Body of pancreas (tissue), 4 donors: Measurements from ENCODE around the gene AKT1S1. TPM values are rescaled to one million over a fixed set of nuclear protein-coding genes. Genes with fewer than 3 reads are reported as not detected.

Experiments used
- ATAC-seq: fragments of 150-250 bp; one replicate; pipeline ENCODE4 v1.9.1; 2016
- DNase-seq, 4 donors: peaks; one replicate each; pipeline ENCODE4 v3.0.0-alpha.2; 2019
- H3K27ac ChIP-seq, 4 donors: fragments of 200-600 bp; sonication (generic); 1 replicate in 3 of 4; 2 replicates in 1 of 4; pipeline versions ENCODE4 v1.5.1 to v1.6.1; 2016 to 2019; ENCODE audit warnings: mild to moderate bottlenecking in 1 of 4, mixed read lengths in 1 of 4, moderate library complexity in 1 of 4
- H3K27me3 ChIP-seq, 2 donors: fragments of 200-600 bp; sonication (generic); one replicate each; pipeline ENCODE4 v1.6.0; 2016; ENCODE audit warnings: mild to moderate bottlenecking in 1 of 2
- H3K36me3 ChIP-seq, 2 donors: fragments of 200-600 bp; sonication (generic); replicated peaks in 1 of 2; 2 replicates each; pipeline ENCODE4 v1.5.1; 2016; ENCODE audit warnings: low read depth in 2 of 2; ENCODE audit not compliant: insufficient read depth in 1 of 2
- H3K4me1 ChIP-seq: fragments of 200-600 bp; sonication (generic); one replicate; pipeline ENCODE4 v1.6.0; 2016
- H3K4me3 ChIP-seq, 2 donors: fragments of 200-600 bp; sonication (generic); 1 replicate in 1 of 2; 2 replicates in 1 of 2; pipeline ENCODE4 v1.5.1; 2016 to 2019
- H3K9me3 ChIP-seq, 3 donors: fragments of 200-600 bp; sonication (generic); 1 replicate in 2 of 3; 2 replicates in 1 of 3; pipeline ENCODE4 v1.5.1; 2016
- POLR2A ChIP-seq, 3 donors: fragments of 450-650 bp; IDR thresholded peaks; one replicate each; pipeline ENCODE4 v1.6.1; 2016; ENCODE audit warnings: antibody characterized with exemption in 3 of 3, mild to moderate bottlenecking in 2 of 3
- WGBS, 2 donors: methylation state at CpG; one replicate each; pipeline ENCODE4 v1.1.5; 2017; 5-methylcytosine and 5-hydroxymethylcytosine counted together
- intact Hi-C: fragments of 100-400 bp; cut with DNase I; formaldehyde crosslinking; loops from one replicate; pipeline ENCODE4 v1.15.1; 2023
- total RNA-seq, 2 donors: library from RNA; depleted of rRNA; stranded (reverse); fragments of >200 nt; gene quantifications; one replicate each; pipeline ENCODE4 v1.1.0, GENCODE V29; 2016
- TF ChIP-seq, protein P1 (sequence below), 7 experiments: fragments of 450-650 bp in 4 of 7; fragments of 200-600 bp in 3 of 7; sonication (generic) in 3 of 7; IDR thresholded peaks; one replicate each; pipeline ENCODE4 v1.5.1; 2016 to 2019; ENCODE audit warnings: antibody characterized with exemption in 7 of 7

The AKT1S1 gene
- total RNA-seq, 2 donors from 2014 or later, result 7.5 to 20.1 TPM

DNA sequence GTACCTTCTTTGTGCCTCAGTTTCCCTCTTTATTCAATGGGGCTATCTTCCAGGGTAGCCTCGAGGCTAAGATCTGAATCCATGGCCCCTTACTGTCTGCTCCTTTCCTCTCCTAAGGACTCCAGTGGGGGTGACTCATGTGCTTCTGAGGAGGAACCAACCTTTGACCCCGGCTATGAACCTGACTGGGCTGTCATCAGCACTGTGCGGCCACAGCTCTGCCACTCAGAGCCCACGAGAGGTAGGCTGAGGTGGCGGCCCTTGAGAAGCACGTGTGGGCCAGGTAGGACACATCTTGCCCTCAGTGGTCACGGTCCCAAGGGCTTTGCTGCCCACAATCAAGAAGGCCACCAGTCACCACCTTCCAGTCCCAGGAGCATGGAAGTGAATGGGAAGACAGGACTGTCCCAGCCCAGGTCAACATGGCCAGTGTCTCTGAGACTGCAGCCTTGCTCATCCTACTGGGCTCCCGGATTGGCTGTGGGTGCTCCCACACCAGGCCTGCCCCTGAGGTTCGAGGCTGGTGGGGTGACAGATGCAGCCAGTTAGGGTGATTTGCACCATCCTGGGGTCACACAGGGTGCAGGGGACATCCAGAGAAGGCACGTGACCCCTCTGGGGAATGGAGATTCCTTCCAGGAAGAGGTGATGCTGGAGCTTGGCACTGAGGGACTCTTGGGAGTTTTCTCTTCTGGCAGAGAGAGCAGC lies 3.2 kb upstream of the AKT1S1 start:
- no peaks in the 10 kb centered on the region for H3K27me3 ChIP-seq
- DNase-seq, result peak in 1 of 4 donors; percentile 11
- H3K36me3 ChIP-seq, result peaks cover 36 to 42% of the 10 kb centered on the region in 2 donors
- 80 to 91% methylated on average over 9 to 10 of the region's 10 CpGs for WGBS, 2 donors
- TF ChIP-seq, protein P1, sequence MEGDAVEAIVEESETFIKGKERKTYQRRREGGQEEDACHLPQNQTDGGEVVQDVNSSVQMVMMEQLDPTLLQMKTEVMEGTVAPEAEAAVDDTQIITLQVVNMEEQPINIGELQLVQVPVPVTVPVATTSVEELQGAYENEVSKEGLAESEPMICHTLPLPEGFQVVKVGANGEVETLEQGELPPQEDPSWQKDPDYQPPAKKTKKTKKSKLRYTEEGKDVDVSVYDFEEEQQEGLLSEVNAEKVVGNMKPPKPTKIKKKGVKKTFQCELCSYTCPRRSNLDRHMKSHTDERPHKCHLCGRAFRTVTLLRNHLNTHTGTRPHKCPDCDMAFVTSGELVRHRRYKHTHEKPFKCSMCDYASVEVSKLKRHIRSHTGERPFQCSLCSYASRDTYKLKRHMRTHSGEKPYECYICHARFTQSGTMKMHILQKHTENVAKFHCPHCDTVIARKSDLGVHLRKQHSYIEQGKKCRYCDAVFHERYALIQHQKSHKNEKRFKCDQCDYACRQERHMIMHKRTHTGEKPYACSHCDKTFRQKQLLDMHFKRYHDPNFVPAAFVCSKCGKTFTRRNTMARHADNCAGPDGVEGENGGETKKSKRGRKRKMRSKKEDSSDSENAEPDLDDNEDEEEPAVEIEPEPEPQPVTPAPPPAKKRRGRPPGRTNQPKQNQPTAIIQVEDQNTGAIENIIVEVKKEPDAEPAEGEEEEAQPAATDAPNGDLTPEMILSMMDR (IDR thresholded peaks at IDR 0.05), result no peak
- peaks cover 15% of the 10 kb centered on the region for H3K4me1 ChIP-seq
- no peak overlapping the region for H3K27ac ChIP-seq
- no peak overlapping the region for H3K4me3 ChIP-seq
- intact Hi-C loops, result no loop called here
- H3K9me3 ChIP-seq, result no peaks in the 10 kb centered on the region
- no peak for ATAC-seq

DNA sequence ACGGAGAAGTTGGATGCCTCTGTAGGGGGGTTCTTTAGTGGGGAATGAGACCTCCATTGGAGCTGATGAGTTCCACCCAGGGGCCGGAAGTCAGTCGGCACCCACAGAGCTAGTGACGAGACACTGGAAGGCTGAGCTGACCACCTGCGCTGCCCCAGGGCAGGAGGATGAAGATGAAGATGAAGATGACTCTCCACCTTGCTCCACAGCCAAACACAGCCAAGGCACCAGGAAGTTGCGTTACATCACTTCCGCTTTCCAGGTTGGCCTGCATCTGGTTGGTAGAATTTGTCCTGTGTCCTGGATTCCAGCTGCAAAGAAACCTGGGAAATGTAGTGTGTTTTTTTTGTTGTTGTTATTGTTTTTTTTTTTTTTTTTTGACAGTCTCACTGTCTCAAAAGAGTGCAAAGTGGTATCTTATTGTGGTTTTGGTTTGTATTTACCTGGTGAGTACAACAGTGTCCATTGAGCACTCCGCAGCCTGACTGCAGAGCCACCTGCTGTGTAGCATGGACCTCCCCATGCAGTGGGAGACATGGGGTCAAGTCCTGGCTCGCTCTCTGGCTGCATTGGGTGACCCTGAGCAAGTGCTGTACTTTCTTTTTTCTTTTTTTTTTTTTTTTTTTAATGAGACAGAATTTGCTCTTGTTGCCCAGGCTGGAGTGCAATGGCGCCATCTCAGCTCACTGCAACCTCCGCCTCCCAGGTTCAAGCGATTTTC lies 2.2 kb upstream of the AKT1S1 start:
- Histone ChIP-seq H3K27ac (no peak overlapping the region), H3K9me3 (no peaks in the 10 kb centered on the region), H3K4me1 (peaks cover 24% of the 10 kb centered on the region), H3K36me3 (peaks cover 30 to 38% of the 10 kb centered on the region in 2 donors), H3K4me3 (no peak overlapping the region), H3K27me3 (no peaks in the 10 kb centered on the region)
- no peak for TF ChIP-seq POLR2A (IDR thresholded peaks at IDR 0.05)
- TF ChIP-seq, protein P1 (IDR thresholded peaks at IDR 0.05), result no peak
- no peak for ATAC-seq
- intact Hi-C loops, result no loop called here
- WGBS, 2 donors, result 94 to 98% methylated on average over 12 of the region's 12 CpGs
- peak in 1 of 4 donors; percentile 14 for DNase-seq

DNA sequence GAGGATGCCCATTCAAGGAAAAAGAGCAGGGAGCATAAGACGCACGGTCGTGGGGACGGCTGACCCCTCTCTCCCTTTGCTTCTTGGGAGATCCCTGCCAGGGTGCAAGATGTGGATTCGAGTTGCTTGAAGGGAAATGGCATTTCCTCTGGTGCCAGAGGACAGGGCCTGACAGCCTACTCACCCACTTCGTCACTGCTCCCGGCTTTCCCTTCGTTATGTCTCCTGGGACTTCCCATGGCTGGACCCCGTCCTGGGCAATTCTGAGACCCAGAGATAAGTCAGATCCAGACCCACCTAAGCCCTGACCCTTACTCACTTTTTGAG lies 1.6 kb upstream of the AKT1S1 start:
- Histone ChIP-seq H3K4me3 (no peak overlapping the region), H3K36me3 (peaks cover 23 to 33% of the 10 kb centered on the region in 2 donors), H3K4me1 (peaks cover 27% of the 10 kb centered on the region), H3K27me3 (no peaks in the 10 kb centered on the region), H3K9me3 (no peaks in the 10 kb centered on the region), H3K27ac (peak overlapping the region in 1 of 4 donors; percentile 99)
- DNase-seq (peak in 1 of 4 donors; percentile 15), ATAC-seq (no peak)
- TF ChIP-seq, protein P1 (IDR thresholded peaks at IDR 0.05), result no peak
- no peak for TF ChIP-seq POLR2A (IDR thresholded peaks at IDR 0.05)
- intact Hi-C loops, result no loop called here
- WGBS, 2 donors, result 81 to 93% methylated on average over 9 of the region's 9 CpGs

DNA sequence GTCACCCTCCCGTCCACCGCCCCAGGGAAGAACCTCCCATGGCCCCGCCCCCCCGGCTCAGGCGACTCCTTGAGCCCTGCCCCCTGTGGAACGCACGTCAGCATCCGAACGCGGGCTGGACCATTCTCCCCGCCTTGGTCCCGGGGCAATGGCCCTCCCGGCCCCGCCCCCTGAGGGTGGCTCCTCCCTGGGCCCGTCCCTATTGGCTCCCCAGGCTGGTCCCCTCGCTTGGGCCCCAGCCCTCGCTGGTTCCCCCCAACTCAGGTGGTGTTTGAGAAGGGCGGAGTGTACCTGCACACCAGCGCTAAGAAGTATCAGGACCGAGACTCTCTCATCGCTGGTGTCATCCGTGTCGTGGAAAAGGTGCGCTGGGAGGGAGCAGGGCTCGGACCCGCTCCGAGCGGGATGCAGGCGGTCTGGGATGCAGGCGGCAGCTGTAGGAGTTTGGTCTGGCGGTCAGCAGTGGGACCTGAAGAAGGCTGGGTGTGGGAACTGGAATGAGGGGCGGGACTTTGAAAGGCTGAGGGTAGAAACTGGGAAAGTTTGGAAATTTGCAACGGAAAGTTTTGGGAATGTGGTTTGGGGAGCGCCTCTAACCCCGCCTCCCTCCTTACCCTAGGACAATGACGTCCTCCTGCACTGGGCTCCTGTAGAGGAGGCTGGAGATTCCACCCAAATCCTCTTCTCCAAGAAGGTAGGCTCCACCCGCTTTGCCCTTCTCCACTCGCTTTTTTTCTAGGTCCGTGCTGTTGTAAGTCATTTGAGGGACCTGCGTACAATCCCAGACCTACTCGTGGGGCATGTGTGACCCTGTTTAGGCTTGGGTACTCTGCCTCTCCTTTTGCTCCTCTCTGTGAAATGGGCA lies 956 bp upstream of the AKT1S1 start:
- Histone ChIP-seq H3K36me3 (peaks cover 17 to 28% of the 10 kb centered on the region in 2 donors), H3K4me1 (peaks cover 27% of the 10 kb centered on the region), H3K9me3 (no peaks in the 10 kb centered on the region), H3K27ac (peak overlapping the region; percentile 96 to 99 (median 98)), H3K27me3 (no peaks in the 10 kb centered on the region), H3K4me3 (peak overlapping the region; percentile 13 to 31)
- ATAC-seq, result peak; percentile 66
- WGBS, 2 donors, result 7 to 15% methylated on average over 32 to 40 of the region's 41 CpGs
- DNase-seq, result peak; percentile 97 to 99 (median 98)
- intact Hi-C loops, result no loop called here
- TF ChIP-seq, protein P1 (IDR thresholded peaks at IDR 0.05), result no peak
- TF ChIP-seq POLR2A (IDR thresholded peaks at IDR 0.05), result no peak
